HEK293 (cell line): ENCODE data around the gene ZNF606.

ENCODE experiments used
- BCL11B ChIP-seq: fragments of 450-650 bp; formaldehyde crosslinking; IDR thresholded peaks from 2 replicates; pipeline ENCODE4 v1.5.1; 2016; ENCODE audit warnings: low read depth, missing biosample characterization, missing genetic modification characterization
- GLI2 ChIP-seq: fragments of 450-650 bp; formaldehyde crosslinking; IDR thresholded peaks from 2 replicates; pipeline ENCODE4; 2017; ENCODE audit warnings: missing biosample characterization, missing genetic modification characterization, low read depth, borderline replicate concordance
- HOXA7 ChIP-seq: sonication (generic); formaldehyde crosslinking; IDR thresholded peaks from 2 replicates; pipeline ENCODE4 v1.8.1; 2022; ENCODE audit warnings: missing genetic modification reagents, borderline replicate concordance
- HOXD13 ChIP-seq: sonication (generic); formaldehyde crosslinking; IDR thresholded peaks from 2 replicates; pipeline ENCODE4 v1.8.0; 2022; ENCODE audit warnings: missing genetic modification reagents, borderline replicate concordance
- MYNN ChIP-seq: fragments of 450-650 bp; formaldehyde crosslinking; IDR thresholded peaks from 2 replicates; pipeline ENCODE4 v1.5.1; 2016; ENCODE audit warnings: missing biosample characterization, missing genetic modification characterization, borderline replicate concordance
- RBAK ChIP-seq: fragments of 450-650 bp; formaldehyde crosslinking; IDR thresholded peaks from 2 replicates; pipeline ENCODE4 v1.5.1; 2016; ENCODE audit warnings: missing biosample characterization, missing genetic modification characterization
- SCRT1 ChIP-seq: fragments of 450-650 bp; formaldehyde crosslinking; IDR thresholded peaks from 2 replicates; pipeline ENCODE4 v1.5.1; 2016; ENCODE audit warnings: missing biosample characterization, missing genetic modification characterization, borderline replicate concordance
- TCF7L2 ChIP-seq: IDR thresholded peaks from 2 replicates; pipeline ENCODE4 v1.6.1; 2011; ENCODE audit warnings: low read depth, mild to moderate bottlenecking, inconsistent platforms, low read length, moderate library complexity, borderline replicate concordance
- TRIM28 ChIP-seq: IDR thresholded peaks from 2 replicates; pipeline ENCODE4 v1.6.1; 2011; ENCODE audit warnings: low read length, control low read depth, borderline replicate concordance
- YY2 ChIP-seq: fragments of 450-650 bp; formaldehyde crosslinking; IDR thresholded peaks from 2 replicates; pipeline ENCODE4 v1.5.1; 2016; ENCODE audit warnings: missing biosample characterization, missing genetic modification characterization
- ZNF239 ChIP-seq: fragments of 450-650 bp; formaldehyde crosslinking; IDR thresholded peaks from 2 replicates; pipeline ENCODE4 v1.5.1; 2016; ENCODE audit warnings: missing biosample characterization, missing genetic modification characterization
- ZNF24 ChIP-seq: fragments of 450-650 bp; formaldehyde crosslinking; IDR thresholded peaks from 2 replicates; pipeline ENCODE4 v1.5.1; 2016; ENCODE audit warnings: missing biosample characterization, missing genetic modification characterization
- ZNF548 ChIP-seq: fragments of 450-650 bp; formaldehyde crosslinking; IDR thresholded peaks from 2 replicates; pipeline ENCODE4 v1.5.1; 2016; ENCODE audit warnings: missing biosample characterization, missing genetic modification characterization
- ZNF549 ChIP-seq: fragments of 450-650 bp; IDR thresholded peaks from 2 replicates; pipeline ENCODE4 v1.5.1; 2018; ENCODE audit warnings: missing biosample characterization, missing genetic modification characterization, mild to moderate bottlenecking, inconsistent platforms, moderate library complexity
- ZNF629 ChIP-seq: fragments of 450-650 bp; formaldehyde crosslinking; IDR thresholded peaks from 2 replicates; pipeline ENCODE4 v1.5.1; 2017; ENCODE audit warnings: missing biosample characterization, missing genetic modification characterization
- ZNF76 ChIP-seq: fragments of 450-650 bp; formaldehyde crosslinking; IDR thresholded peaks from 2 replicates; pipeline ENCODE4; 2016; ENCODE audit warnings: low read depth, missing biosample characterization, missing genetic modification characterization, borderline replicate concordance
- ZNF768 ChIP-seq: fragments of 450-650 bp; formaldehyde crosslinking; IDR thresholded peaks from 2 replicates; pipeline ENCODE4 v1.5.1; 2018; ENCODE audit warnings: missing biosample characterization, mild to moderate bottlenecking, missing genetic modification characterization
- ZNF776 ChIP-seq: fragments of 450-650 bp; formaldehyde crosslinking; IDR thresholded peaks from 2 replicates; pipeline ENCODE4 v1.5.0; 2017; ENCODE audit warnings: missing biosample characterization, missing genetic modification characterization, borderline replicate concordance
- ZSCAN30 ChIP-seq: fragments of 450-650 bp; IDR thresholded peaks from 2 replicates; pipeline ENCODE4 v1.5.1; 2018; ENCODE audit warnings: missing biosample characterization, mild to moderate bottlenecking, missing genetic modification characterization, moderate library complexity
- TF ChIP-seq, protein P1 (sequence below): fragments of 450-650 bp; formaldehyde crosslinking; IDR thresholded peaks from 2 replicates; pipeline ENCODE4 v1.5.0; 2017; ENCODE audit warnings: missing biosample characterization, missing genetic modification characterization, borderline replicate concordance
- TF ChIP-seq, protein P2 (sequence below): fragments of 450-650 bp; formaldehyde crosslinking; IDR thresholded peaks from 2 replicates; pipeline ENCODE4; 2016; ENCODE audit warnings: missing biosample characterization, missing genetic modification characterization
- TF ChIP-seq, protein P3 (sequence below): fragments of 450-650 bp; formaldehyde crosslinking; IDR thresholded peaks from 2 replicates; pipeline ENCODE4 v1.5.1; 2016; ENCODE audit warnings: missing biosample characterization, missing genetic modification characterization
- TF ChIP-seq, protein P4 (sequence below): fragments of 450-650 bp; formaldehyde crosslinking; IDR thresholded peaks from 2 replicates; pipeline ENCODE4 v1.5.1; 2016; ENCODE audit warnings: missing biosample characterization, missing genetic modification characterization
- TF ChIP-seq, protein P5 (sequence below): fragments of 450-650 bp; formaldehyde crosslinking; IDR thresholded peaks from 2 replicates; pipeline ENCODE4 v1.5.1; 2017; ENCODE audit warnings: missing biosample characterization, missing genetic modification characterization
- TF ChIP-seq, protein P6 (sequence below): fragments of 450-650 bp; formaldehyde crosslinking; IDR thresholded peaks from 2 replicates; pipeline ENCODE4 v1.5.1; 2016; ENCODE audit warnings: missing biosample characterization, missing genetic modification characterization
- TF ChIP-seq, protein P7 (sequence below): fragments of 450-650 bp; formaldehyde crosslinking; IDR thresholded peaks from 2 replicates; pipeline ENCODE4 v1.5.1; 2017; ENCODE audit warnings: missing biosample characterization, missing genetic modification characterization
- TF ChIP-seq, protein P8 (sequence below): fragments of 450-650 bp; formaldehyde crosslinking; IDR thresholded peaks from 2 replicates; pipeline ENCODE4 v1.5.1; 2016; ENCODE audit warnings: missing biosample characterization, missing genetic modification characterization

ZNF606 gene

DNA sequence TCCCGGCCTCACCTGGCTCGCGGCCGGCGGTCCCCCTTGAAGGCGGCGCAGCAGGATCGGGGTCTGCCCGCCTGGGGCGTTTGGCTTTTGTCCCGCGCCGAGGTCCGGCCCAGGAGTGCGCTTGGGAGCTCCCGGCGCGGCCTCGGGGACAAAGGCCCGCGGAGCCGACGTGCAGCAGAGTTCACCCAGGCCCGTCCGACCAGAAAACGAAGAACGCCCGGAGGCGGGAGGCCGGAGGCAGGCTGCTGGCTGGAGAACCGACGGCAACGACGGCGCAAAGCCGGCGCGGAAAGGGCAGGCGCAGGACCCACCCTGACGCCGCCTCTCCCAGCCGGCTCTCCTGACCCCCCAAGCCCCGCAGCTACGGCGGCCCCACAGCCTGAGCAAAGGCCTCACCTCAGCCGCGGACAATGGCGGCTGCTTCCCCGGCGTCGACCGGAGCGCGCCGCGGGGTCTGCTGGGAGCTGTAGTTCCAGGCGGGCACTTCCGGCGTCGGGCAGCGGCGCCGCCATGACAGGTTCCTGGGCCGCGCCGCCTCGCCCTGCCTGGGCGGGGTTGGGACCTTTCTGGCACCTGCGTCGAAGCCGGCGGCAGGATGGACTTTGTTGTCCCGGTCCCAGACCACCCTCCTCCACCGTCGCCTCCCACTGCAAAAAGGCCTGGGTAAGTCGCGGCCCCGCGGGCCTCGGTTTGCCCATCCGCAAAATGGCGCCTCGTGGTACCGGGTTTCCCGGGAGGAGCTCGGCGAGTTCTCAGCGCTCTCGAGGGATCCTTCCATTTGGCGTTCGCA lies at the start of gene ZNF606 (continued):
- TF ChIP-seq ZNF24 (tag by site-specific recombination) (no peak), ZNF76 (tag by site-specific recombination) (peak; percentile 95), ZSCAN30 (peak; percentile 31), ZNF549 (tag by site-specific recombination) (no peak), MYNN (no peak), ZNF776 (tag by site-specific recombination) (no peak), RBAK (tag by site-specific recombination) (no peak), ZNF239 (tag by site-specific recombination) (no peak), HOXA7 (CRISPR knock-in tag) (0 out of 2 replicates have a peak, but pooled peaks have one; percentile 74), HOXD13 (CRISPR knock-in tag) (no peak), YY2 (tag by site-specific recombination) (peak; percentile 97), BCL11B (no peak), SCRT1 (tag by site-specific recombination) (no peak), ZNF548 (tag by site-specific recombination) (no peak), ZNF629 (tag by site-specific recombination) (peak; percentile 43; the same call in 1 of the 2 replicates), GLI2 (tag by site-specific recombination) (no peak), ZNF768 (tag by site-specific recombination) (no peak), TCF7L2 (no peak), TRIM28 (no peak)
- TF ChIP-seq, protein P1, sequence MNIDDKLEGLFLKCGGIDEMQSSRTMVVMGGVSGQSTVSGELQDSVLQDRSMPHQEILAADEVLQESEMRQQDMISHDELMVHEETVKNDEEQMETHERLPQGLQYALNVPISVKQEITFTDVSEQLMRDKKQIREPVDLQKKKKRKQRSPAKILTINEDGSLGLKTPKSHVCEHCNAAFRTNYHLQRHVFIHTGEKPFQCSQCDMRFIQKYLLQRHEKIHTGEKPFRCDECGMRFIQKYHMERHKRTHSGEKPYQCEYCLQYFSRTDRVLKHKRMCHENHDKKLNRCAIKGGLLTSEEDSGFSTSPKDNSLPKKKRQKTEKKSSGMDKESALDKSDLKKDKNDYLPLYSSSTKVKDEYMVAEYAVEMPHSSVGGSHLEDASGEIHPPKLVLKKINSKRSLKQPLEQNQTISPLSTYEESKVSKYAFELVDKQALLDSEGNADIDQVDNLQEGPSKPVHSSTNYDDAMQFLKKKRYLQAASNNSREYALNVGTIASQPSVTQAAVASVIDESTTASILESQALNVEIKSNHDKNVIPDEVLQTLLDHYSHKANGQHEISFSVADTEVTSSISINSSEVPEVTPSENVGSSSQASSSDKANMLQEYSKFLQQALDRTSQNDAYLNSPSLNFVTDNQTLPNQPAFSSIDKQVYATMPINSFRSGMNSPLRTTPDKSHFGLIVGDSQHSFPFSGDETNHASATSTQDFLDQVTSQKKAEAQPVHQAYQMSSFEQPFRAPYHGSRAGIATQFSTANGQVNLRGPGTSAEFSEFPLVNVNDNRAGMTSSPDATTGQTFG (tag by site-specific recombination), result no peak
- TF ChIP-seq, protein P2, sequence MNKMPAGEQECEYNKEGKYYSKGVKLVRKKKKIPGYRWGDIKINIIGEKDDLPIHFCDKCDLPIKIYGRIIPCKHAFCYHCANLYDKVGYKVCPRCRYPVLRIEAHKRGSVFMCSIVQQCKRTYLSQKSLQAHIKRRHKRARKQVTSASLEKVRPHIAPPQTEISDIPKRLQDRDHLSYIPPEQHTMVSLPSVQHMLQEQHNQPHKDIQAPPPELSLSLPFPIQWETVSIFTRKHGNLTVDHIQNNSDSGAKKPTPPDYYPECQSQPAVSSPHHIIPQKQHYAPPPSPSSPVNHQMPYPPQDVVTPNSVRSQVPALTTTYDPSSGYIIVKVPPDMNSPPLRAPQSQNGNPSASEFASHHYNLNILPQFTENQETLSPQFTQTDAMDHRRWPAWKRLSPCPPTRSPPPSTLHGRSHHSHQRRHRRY, result no peak
- TF ChIP-seq, protein P3, sequence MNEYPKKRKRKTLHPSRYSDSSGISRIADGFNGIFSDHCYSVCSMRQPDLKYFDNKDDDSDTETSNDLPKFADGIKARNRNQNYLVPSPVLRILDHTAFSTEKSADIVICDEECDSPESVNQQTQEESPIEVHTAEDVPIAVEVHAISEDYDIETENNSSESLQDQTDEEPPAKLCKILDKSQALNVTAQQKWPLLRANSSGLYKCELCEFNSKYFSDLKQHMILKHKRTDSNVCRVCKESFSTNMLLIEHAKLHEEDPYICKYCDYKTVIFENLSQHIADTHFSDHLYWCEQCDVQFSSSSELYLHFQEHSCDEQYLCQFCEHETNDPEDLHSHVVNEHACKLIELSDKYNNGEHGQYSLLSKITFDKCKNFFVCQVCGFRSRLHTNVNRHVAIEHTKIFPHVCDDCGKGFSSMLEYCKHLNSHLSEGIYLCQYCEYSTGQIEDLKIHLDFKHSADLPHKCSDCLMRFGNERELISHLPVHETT (tag by site-specific recombination), result no peak
- TF ChIP-seq, protein P4, sequence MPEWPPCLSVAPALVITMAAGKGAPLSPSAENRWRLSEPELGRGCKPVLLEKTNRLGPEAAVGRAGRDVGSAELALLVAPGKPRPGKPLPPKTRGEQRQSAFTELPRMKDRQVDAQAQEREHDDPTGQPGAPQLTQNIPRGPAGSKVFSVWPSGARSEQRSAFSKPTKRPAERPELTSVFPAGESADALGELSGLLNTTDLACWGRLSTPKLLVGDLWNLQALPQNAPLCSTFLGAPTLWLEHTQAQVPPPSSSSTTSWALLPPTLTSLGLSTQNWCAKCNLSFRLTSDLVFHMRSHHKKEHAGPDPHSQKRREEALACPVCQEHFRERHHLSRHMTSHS (tag by site-specific recombination), result no peak
- TF ChIP-seq, protein P5, sequence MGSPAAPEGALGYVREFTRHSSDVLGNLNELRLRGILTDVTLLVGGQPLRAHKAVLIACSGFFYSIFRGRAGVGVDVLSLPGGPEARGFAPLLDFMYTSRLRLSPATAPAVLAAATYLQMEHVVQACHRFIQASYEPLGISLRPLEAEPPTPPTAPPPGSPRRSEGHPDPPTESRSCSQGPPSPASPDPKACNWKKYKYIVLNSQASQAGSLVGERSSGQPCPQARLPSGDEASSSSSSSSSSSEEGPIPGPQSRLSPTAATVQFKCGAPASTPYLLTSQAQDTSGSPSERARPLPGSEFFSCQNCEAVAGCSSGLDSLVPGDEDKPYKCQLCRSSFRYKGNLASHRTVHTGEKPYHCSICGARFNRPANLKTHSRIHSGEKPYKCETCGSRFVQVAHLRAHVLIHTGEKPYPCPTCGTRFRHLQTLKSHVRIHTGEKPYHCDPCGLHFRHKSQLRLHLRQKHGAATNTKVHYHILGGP (tag by site-specific recombination), result no peak
- TF ChIP-seq, protein P6, sequence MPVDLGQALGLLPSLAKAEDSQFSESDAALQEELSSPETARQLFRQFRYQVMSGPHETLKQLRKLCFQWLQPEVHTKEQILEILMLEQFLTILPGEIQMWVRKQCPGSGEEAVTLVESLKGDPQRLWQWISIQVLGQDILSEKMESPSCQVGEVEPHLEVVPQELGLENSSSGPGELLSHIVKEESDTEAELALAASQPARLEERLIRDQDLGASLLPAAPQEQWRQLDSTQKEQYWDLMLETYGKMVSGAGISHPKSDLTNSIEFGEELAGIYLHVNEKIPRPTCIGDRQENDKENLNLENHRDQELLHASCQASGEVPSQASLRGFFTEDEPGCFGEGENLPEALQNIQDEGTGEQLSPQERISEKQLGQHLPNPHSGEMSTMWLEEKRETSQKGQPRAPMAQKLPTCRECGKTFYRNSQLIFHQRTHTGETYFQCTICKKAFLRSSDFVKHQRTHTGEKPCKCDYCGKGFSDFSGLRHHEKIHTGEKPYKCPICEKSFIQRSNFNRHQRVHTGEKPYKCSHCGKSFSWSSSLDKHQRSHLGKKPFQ, result no peak; the same call in 1 of the 2 replicates
- TF ChIP-seq, protein P7, sequence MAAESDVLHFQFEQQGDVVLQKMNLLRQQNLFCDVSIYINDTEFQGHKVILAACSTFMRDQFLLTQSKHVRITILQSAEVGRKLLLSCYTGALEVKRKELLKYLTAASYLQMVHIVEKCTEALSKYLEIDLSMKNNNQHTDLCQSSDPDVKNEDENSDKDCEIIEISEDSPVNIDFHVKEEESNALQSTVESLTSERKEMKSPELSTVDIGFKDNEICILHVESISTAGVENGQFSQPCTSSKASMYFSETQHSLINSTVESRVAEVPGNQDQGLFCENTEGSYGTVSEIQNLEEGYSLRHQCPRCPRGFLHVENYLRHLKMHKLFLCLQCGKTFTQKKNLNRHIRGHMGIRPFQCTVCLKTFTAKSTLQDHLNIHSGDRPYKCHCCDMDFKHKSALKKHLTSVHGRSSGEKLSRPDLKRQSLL, result no peak
- TF ChIP-seq, protein P8, sequence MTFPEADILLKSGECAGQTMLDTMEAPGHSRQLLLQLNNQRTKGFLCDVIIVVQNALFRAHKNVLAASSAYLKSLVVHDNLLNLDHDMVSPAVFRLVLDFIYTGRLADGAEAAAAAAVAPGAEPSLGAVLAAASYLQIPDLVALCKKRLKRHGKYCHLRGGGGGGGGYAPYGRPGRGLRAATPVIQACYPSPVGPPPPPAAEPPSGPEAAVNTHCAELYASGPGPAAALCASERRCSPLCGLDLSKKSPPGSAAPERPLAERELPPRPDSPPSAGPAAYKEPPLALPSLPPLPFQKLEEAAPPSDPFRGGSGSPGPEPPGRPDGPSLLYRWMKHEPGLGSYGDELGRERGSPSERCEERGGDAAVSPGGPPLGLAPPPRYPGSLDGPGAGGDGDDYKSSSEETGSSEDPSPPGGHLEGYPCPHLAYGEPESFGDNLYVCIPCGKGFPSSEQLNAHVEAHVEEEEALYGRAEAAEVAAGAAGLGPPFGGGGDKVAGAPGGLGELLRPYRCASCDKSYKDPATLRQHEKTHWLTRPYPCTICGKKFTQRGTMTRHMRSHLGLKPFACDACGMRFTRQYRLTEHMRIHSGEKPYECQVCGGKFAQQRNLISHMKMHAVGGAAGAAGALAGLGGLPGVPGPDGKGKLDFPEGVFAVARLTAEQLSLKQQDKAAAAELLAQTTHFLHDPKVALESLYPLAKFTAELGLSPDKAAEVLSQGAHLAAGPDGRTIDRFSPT, result no peak; the same call in 1 of the 2 replicates
